Activated gamma-delta T cell treated with anti-CD3 and anti-CD28 coated beads, Interleukin-2, amount 50 U/mL, for 16 hours (primary cell): ENCODE data around the gene KIAA1549.
"Not testable (repeated sequence)": the region's sequence is repeated elsewhere in the genome, so short reads cannot be mapped to it uniquely, and the experiment has no call there.

Experiments used
- DNase-seq: peaks from one replicate; pipeline ENCODE4 v3.0.0-alpha.2; 2020; ENCODE audit warnings: low read depth

Gene KIAA1549

DNA sequence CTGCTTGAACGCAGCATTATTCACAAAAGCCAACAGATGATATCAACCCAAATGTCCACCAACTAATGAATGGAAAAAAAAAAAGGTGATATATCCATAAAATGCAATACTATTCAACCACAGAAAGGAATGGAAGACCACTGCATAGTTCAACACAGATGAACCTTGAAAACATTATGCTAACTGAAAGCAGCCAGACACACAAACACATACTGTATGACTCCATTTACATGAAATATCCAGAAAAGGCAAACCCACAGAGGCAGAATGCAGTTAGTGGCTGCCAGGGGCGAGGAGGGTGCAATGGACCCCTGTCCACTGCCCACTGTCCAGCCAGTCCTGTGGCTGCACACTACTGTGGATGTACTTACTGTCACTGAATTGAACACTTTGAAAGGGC lies 36.6 kb downstream of the KIAA1549 start:
- no peak for DNase-seq

DNA sequence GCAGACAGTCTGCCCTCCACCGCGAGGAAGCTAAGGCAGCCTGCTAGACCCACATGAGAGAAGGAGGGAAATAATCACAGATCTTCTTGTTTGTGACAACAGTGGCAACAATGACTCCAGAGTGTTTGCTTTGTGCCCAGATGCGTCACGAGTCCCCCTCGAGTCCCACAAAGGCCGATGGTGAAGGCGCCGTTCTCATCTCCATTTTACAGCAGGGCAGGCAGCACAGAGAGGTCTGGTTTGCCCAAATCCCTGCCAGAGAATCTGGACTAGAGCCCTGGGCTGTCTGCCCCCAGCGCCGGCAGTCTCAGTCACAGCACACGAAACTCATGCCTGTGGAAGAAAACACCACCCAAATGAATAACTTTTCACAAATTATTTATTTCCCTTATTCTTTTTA lies 38.1 kb downstream of the KIAA1549 start:
- DNase-seq, result no peak

DNA sequence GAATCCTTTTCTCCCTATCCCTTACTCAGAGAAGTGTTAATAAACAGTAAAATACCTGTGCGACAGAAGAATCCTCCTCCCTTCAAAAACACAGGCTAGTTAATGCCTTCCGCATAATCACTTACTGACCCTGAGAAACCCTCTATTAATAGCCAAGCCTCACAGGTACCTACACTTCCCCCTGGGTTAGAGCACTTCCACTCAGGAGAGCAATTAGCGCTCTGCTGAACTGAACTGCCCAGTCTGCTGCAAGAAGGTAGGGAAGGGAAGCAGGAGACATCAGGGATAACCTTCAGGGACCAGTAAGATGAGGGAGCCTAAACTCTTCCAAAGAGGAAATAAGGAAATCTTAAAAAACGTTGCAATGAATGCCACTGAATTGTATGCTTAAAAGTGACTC lies 39.6 kb downstream of the KIAA1549 start:
- DNase-seq, result no peak

DNA sequence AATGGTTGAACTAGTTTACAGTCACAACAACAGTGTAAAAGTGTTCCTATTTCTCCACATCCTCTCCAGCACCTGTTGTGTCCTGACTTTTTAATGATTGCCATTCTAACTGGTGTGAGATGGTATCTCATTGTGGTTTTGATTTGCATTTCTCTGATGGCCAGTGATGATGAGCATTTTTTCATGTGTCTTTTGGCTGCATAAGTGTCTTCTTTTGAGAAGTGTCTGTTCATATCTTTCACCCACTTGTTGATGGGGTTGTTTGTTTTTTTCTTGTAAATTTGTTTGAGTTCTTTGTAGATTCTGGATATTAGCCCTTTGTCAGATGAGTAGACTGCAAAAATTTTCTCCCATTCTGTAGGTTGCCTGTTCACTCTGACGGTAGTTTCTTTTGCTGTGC lies 40.6 kb downstream of the KIAA1549 start:
- not testable (repeated sequence) for DNase-seq

DNA sequence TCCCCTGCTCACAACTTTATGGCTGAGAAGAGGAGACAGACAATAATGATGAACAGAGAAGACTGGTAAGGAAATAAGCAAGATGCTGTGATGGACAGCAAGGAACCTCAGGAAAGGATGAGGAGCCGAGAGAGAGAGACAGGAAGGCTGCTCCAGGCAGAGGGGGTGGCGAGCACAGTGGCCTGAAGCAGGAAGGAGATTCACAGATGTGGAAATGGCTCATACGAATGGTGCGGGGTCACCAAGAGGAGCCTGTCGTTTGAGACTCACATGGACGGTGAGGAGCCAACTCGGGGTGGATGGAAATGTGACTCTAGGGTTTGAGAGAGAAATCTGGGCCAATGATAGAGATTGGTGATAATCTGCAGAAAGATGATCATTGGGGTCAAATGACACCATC lies 43.7 kb downstream of the KIAA1549 start:
- no peak for DNase-seq

DNA sequence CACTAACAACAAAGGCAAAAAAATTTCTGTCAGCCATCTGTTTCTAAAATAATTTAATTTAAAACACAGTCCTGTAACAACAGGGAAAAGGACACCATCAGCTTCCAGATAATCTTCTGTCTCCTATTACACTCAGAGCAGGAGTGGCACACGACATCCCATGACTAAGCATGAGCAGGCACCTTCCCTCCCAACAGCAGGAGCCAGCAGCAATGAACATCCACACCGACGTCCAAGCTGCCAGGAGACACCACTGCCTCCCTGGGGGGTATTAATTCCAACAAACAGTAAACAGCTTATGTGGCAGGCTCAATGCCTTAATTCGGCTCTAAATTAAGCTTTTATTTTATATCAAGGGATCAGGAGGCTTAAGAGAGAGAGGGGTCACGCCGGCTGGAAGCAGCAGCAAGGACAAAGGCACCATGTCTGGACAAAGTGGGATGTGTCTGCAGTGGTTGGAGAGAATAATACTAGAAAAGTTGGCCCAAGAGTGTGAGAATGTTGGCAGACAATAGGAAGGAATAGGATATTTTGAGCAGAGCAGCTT lies 45.7 kb downstream of the KIAA1549 start:
- DNase-seq, result no peak

DNA sequence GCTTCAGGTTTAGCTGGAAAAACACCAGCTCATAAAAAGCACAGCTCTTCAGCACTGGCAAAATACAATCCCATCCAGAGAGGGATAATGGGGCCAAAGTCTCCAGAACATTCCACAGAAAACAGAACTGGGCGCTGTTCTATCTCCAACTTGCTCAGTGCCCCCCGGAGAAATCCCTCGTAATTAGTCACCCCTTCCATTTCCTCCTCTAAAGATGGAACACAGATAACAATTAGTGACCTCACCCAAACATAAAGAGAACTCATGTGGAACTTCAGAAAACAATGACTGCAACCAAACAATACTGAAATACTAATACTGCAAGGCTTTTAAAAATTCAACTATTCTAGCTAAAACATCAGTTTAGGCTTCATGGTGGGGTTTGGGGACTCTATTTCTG lies 46.3 kb downstream of the KIAA1549 start:
- no peak for DNase-seq

DNA sequence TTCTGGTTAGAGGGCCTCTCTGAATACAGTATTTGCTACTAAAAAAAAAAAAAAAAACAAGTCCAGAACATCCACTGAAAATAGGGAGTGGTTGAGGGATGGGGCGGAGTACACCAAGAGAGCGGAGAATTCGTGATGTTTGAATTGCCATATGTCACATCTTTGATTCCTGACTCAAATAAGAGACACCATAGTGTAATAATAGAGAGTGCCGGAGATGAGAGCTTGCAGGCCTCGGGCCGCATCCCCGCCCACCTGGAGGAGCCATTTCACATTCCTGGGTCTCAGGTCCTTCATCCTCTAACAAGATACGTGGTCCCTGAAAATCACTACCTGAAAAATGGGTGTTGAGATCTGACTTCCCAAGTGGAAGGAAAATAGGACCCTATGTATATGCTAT lies 46.8 kb downstream of the KIAA1549 start:
- no peak for DNase-seq

DNA sequence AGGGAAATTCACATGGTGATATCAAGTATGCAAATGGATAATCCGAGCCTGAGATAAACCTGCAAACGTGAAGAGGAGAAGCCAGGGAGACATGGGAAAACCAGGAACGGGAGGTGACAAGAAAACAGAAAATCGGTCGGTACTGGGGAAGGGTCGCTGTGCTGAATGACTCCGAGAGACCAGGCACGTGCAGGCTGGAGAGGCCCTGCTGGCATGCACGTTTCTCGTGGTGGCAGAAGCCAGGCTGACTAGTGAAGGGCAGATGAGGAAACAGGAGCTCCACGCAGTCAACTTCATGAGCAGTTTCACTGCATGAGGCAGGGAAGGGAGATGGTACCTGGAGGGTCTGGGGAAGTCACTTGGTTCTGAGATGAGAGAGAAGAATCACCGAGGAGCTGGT lies 48.3 kb downstream of the KIAA1549 start:
- DNase-seq, result no peak

DNA sequence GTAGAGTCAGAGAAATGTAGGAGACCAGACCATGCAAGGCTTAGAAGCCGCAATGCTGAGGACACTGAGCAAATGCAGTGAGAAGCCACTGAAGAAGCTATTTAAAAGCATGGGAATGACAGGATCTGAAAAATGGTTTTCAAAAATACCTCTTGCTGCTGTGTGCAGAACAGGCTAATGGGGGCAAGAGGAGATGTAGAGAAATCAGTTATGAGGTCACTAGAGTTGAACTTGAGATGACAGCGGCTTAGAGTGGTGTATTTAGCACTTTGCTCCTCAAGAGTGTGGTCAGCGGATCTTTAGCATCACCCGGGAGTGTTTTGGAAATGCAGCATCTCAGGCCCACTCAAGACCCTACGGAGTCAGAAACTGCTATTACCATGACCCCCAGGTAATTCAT lies 48.8 kb downstream of the KIAA1549 start:
- no peak for DNase-seq

DNA sequence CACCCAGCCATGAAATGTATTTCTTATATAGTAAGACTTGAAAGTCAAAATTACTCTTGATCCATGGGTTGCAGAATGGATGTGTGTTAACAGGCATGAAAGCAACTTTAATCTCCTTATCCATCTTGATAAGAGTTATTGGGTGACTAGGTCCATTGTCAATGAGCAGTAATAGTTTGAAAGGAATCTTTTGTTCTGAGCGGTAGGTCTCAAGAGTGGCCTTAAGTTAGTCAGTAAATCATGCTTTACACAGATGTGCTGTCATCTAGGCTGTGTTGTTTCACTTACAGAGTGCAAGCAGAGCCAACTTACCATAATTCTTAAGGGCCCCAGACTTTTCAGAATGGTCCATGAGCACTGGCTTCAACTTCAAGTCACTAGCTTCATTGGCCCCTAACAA lies 51.2 kb downstream of the KIAA1549 start:
- DNase-seq, result no peak

DNA sequence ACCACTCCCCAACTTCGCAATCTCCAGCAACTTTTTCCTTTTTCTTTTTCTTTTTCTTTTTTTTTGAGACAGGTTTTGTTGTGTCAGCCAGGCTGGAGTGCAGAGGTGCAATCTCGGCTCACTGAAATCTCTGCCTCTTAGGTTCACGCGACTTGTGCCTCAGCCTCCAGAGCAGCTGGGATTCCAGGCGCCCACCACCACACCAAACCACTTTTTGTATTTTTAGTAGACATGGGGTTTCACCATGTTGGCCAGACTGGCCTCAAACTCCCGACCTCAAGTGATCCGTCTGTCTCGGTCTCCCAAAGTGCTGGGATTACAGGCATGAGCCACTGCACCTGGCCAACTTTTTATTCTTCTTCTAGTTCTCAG lies 55.0 kb downstream of the KIAA1549 start:
- no peak for DNase-seq

DNA sequence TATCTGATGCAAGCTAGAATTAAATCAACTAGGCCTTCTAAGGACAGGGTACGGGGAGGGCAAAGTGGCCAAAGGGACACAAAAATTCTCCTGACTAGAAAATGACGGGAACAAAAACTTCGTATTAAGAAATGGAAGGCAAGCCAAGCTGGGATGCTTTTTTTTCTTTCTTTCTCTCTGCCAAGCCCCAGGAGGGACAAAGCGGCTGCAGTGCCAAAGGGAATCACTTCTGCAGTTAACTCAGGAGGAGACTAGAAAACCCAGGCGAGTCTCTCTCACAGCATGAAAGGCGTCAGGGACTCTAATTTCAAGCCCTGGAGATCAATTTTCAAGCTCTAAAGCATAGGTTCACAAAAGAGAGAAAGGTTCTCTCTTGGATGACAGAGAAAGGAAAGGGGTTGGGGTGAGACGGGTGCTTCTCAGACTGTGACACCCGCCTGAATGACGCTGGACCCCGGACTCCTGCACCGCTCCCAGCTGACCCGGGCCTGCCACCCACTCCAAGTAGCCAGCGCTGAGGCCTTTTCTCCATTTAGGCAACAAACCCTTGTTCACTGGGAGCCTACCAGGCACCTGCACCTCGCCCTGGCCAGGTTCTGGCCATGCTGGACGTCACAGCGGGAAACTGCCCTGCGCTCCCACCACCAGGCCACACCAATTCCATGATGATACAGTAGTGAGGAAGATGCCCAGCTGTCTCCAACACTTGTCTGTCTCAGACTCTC lies 56.5 kb downstream of the KIAA1549 start:
- no peak for DNase-seq

DNA sequence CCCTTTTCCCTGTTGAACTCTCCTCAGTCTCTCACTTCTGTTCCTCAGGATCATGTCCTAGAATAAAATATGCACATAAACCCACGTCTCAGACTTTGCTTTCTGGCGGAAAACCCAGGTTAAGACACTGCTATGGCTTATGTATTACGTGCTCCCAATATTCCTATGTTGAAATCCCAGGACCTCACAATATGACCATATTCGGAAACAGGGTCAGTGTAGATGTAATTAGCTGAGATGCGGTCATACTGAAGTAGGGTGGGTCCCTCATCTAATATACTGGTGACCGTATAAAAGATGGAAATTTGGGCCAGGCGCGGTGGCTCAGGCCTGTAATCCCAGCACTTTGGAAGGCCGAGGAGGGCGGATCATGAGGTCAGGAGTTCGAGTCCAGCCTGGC lies 59.9 kb downstream of the KIAA1549 start:
- DNase-seq, result no peak

DNA sequence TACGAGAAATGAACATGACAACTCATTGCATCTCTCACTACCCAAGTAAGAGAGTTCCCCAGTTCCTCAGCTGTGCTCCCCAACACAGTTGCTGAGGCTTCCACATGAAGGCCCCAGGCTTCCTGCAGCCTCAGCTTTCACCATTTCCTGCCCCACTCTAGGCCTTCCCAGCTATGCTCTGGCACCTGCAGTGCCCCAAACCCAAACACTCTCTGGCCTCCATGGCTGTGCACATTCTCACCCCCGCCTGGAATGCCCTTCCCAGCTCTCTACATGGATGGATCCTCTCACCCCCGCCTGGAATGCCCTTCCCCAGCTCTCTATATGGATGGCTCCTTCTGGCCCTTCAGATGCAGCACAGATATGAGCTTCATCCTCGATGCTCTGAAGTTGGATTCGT lies 61.3 kb downstream of the KIAA1549 start:
- DNase-seq, result no peak

DNA sequence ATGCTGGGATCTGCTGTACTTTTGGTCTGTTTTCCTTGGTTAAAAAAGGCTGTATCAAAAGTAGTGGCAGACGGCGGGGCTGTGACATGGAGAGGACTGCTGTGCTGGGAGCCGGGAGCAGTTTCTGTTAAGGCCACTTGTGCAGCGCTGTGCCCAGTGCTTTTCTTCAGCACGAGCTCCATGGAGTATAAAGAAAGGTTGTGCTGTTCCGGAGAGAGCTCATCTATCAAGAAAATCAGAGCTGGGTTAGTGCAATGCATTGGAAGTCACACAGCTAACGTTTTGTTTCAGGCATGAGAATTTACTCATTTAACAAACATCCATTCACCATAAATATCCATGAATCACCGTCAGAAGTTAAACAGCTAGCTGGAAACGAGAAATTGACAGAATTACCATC lies 62.0 kb downstream of the KIAA1549 start:
- DNase-seq, result no peak

DNA sequence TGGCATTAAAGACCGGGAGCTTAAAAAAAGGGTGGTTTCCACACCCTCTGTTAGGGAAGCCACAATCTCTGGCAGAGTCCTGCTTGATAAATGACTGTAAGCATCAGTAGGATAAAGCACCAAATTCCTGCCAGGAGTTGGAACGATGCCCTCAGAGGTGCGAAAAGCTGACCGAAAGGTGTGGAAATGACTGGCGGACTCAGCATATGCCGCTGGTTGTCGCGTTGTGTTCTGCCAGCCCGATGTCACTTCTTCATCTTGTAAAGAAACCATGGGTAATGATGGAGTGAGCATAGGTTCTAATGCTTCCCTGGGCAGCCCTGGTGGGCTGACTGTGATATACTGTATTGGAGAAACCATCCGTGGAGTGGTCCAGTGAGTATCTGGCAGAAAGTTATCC lies 62.4 kb downstream of the KIAA1549 start:
- DNase-seq, result no peak

DNA sequence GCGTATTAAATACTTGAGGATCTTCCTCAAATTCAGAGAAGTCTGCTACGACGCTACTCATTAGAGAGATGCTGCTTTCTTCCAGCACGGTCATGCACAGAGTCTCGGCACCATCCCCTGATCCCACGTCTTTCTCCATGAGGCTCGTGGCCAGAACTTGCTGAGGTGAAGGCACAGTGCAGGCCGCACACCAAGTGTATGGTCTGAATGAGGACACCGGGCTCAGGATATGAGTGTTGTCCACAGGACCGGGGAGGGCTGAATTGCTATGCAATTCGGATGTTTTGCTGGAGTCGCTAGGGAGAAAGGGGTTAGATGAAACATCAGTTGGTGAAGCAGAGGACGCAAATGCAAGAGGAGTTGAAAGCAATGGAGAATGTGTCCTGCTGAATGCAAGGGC lies 63.0 kb downstream of the KIAA1549 start:
- no peak for DNase-seq

DNA sequence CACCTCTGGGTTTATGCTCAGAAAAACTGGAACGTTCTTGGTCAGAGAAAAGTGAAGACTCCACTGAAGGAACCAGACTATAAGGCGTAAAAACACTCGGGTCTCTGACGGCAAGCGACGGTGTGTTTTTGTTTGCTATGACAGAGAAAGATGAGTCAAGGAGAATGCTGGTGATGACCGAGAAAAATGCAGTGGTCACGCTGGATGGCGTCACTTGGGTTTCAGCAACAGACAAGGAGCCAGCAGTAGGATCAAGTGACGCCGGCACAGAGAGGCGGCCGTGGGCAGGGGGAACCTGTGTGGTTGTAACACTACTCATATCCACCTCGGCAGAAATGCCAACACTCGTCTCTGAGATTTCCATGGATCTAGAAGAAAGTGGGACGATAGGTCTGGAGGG lies 63.4 kb downstream of the KIAA1549 start:
- no peak for DNase-seq

DNA sequence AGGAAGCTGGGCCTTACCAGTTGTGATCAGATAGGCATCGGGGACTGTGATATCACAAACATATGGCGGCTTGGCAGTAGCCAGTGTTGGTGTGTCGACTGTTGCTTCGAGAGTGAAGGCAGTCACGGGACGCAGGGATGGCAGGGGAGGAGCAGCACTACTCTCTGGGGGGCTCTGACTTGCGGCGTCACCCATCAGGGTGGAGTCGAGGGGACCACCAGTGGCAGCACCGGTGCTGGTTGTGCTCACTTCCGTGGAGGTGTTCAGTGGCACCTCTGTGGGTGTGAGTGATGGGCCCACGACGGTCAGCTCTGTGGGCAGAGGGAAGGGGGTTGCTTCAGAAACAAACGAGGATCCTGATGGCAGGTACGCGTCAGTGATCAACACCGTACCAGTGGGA lies 64.5 kb downstream of the KIAA1549 start:
- DNase-seq, result no peak

DNA sequence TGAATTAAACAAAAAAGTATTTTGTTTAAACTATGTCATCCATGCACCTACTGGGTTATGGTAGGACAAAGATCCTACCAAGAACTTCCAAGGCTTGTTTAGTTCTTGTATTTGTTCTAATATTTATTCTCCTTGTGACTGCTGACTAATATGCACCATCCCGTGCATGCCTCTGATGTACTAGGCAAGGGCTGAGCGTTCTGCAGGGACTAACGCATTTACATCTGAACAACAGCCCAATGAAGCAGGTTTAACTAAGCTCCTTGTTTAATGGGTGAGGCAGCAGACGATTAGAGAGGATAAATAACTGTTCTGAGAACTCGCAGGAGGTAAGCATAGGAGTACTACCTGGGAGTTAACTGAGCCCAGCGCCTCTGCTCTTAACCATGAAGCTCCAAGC lies 64.9 kb downstream of the KIAA1549 start:
- DNase-seq, result no peak

DNA sequence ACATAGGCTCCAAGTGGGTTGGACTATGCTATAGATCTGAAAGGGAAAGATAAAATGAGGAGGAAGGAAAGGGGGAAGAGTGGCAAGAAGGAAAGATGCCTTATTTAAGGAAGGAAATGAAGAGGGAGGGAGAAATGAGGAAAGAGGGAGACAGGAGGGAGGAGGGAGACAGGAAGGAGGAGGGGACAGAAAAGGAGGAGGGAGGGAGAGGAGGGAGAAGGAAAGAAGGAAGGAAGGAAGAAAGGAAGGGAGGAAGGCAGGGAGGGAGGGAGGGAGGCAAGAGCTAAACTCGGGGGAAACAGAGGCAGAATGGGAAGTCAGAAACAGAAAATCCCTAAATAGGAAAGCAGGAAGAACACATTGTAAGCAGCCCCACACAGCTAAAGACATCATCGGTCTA lies 67.4 kb downstream of the KIAA1549 start:
- no peak for DNase-seq

DNA sequence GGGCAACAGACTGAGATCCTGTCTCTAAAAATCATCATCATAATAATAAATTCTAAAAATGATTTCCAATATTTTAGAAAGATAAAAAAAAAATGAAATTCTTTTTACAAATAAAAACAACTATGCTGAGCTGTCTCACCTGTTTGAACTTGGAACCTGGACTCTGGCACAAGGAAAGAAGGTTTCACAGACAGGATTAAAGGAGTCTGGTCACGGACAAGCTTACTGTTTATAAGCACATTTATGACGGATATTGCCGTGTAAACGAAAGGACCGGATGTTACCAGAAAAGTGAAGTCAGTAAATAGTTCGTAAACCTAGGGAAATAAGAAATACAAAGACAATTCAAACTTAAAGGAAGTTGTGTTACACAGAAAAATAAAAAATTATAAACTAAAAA lies 70.2 kb downstream of the KIAA1549 start:
- no peak for DNase-seq

DNA sequence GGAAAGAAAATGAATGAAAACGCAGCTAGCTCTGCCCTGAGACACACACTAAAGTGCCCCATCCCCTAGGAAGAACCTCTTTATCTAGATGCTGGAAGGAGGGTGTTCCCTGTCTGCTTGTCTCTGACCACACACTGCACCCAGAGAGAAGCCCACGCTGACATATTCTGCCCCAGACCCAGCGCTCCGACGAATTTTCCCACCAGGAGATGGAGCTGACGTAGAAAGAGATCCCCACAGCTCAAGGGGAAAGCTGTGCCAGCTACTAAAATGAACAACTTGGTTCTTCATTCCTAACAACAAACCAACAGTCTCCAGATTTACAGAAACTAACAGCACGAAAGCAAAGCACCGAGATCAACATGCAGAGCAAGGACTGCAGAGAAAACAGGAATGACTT lies 73.3 kb downstream of the KIAA1549 start:
- no peak for DNase-seq
